Urinary bladder (tissue), 4 donors: Measurements from ENCODE around the gene CALHM2. TPM values are rescaled to one million over a fixed set of nuclear protein-coding genes. Genes with fewer than 3 reads are reported as not detected.
A peak's percentile ranks its signal among the peaks of the same experiment; 100 is the strongest.

ENCODE experiments used
- DNase-seq: peaks from one replicate; pipeline ENCODE4 v3.0.0-alpha.2; 2015; ENCODE audit errors: extremely low spot score
- H3K27ac ChIP-seq: one replicate; pipeline ENCODE4 v1.5.1; 2013; ENCODE audit warnings: low read depth, mild to moderate bottlenecking, moderate library complexity
- H3K36me3 ChIP-seq: one replicate; pipeline ENCODE4 v1.6.1; 2013; ENCODE audit warnings: mild to moderate bottlenecking, moderate library complexity; ENCODE audit not compliant: insufficient read depth
- H3K4me1 ChIP-seq: one replicate; pipeline ENCODE4 v1.6.1; 2013; ENCODE audit warnings: mild to moderate bottlenecking, moderate library complexity; ENCODE audit not compliant: insufficient read depth
- H3K4me3 ChIP-seq: one replicate; pipeline ENCODE4 v1.5.1; 2013; ENCODE audit warnings: low read depth, low read length
- WGBS: extraction: QIAGEN DNeasy Blood & Tissue Kit; methylation state at CpG from one replicate; pipeline ENCODE4 v1.1.7; 2013; 5-methylcytosine and 5-hydroxymethylcytosine counted together
- polyA plus RNA-seq: library from polyadenylated mRNA; stranded (reverse); fragments of 200-250 nt; gene quantifications from one replicate; pipeline ENCODE4 v1.2.3, GENCODE V29; 2013
- total RNA-seq: library from RNA; depleted of rRNA; stranded (reverse); fragments of >200 nt; gene quantifications from one replicate; pipeline ENCODE4 v1.2.3, GENCODE V29; 2014
- donor health status: healthy with polysubstance abuse.
- donor health status: healthy.

The CALHM2 gene
- total and polyA plus RNA-seq, 2 donors, result 17.4 to 68.5 TPM

DNA sequence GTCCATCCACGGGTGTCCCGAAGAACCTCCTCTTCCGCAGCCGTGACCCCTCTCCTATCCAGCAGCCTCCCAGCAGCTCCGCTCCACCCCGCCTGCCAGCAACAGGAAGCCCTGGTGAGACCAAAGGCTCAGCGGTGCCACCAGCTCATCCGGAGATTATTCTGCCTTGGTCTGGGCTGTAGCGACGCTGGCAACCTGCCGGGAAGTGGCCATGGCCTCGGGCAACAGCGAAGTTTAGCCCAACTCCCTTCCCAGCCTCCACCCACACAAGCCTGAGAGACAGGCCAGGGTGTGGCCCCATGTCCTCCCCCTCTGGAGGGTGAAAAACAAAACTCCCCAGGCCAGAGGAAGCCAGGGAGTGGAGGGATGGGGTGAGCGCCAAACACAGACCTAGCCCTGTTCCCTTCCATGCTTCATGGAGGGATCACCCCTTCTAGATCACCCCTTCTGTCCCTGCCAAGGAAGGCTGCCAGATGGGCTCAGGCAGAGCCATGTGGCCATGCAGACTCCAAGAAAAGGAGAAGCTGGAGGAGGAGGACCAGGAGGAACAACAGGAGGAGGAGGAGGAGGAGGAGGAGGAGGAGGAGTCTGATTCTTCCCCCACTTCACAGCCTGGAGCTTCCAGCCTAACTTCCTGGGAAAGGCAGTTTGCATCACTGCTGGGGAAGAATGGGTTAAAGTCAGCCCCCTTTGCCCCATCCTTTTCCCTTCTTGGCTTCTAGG lies 918 bp downstream of the CALHM2 start:
- H3K36me3 ChIP-seq, result peaks cover 2% of the 10 kb centered on the region
- peak overlapping the region; percentile 86 for H3K4me3 ChIP-seq
- 6% methylated on average over 14 of the region's 14 CpGs for WGBS
- DNase-seq, result no peak
- H3K27ac ChIP-seq, result peak overlapping the region; percentile 91
- no peaks in the 10 kb centered on the region for H3K4me1 ChIP-seq

- Histone ChIP-seq H3K27ac (no peak overlapping the region), H3K4me3 (peak overlapping the region; percentile 86), H3K36me3 (peaks cover 2% of the 10 kb centered on the region), H3K4me1 (no peaks in the 10 kb centered on the region)
- WGBS, result 82% methylated on average over 12 of the region's 12 CpGs
- no peak for DNase-seq
Observed at GRCh38 chr10:103450201-103450695, 1.9 kb downstream of the CALHM2 start.

DNA sequence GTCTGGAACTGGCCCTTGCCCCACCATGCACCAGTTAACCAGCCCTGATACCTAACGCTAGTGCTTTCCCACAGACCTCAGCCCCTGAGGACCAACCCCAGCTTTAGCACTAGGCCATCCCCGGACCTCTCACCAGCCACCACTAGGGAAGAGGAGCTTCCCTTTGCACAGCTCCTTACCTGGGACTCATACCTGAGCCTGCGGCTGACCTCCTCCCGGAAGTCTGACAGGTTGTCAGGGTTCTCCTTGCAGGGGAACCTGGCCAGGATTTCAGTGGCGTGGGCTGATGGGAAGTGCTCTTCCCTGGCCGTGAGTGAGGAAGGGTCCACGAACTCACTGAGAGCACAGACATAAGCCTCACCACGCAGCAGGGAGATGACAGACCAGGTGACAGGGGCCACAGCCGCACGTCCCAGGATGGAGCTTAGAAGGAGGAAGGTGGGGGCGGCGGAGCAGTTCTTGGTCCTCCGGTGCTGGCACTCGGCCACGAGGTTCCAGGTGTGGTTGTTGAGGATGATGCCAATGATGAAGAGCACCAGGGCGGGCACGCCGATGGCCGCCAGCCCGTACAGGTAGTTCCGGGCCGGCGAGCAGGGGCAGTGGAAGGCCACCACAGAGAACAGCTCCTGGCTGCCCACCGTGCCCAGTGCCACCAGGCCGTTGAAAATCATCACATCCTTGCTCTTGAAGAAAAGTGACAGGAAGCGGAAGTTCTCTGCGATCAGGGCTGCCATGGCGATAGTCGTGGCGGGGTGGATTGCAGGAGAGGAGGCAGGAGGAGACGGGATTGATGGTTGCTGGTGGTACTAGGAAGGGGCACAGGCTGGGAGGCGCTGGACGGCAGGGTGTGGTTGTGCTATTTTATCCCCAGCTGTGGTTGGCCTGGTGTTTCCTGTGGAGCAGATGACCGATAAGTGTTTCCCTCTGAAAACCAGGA lies 2.7 kb downstream of the CALHM2 start:
- no peak for DNase-seq
- Histone ChIP-seq H3K36me3 (peaks cover 2% of the 10 kb centered on the region), H3K4me1 (no peaks in the 10 kb centered on the region), H3K27ac (no peak overlapping the region), H3K4me3 (no peak overlapping the region)
- 86% methylated on average over 34 of the region's 34 CpGs for WGBS

GRCh38 chr10:103448746-103449145 lies 3.4 kb downstream of the CALHM2 start:
- Histone ChIP-seq H3K4me3 (no peak overlapping the region), H3K27ac (no peak overlapping the region), H3K36me3 (peaks cover 2% of the 10 kb centered on the region), H3K4me1 (no peaks in the 10 kb centered on the region)
- no peak for DNase-seq
- 34% methylated on average over 1 of the region's 1 CpG for WGBS

DNA sequence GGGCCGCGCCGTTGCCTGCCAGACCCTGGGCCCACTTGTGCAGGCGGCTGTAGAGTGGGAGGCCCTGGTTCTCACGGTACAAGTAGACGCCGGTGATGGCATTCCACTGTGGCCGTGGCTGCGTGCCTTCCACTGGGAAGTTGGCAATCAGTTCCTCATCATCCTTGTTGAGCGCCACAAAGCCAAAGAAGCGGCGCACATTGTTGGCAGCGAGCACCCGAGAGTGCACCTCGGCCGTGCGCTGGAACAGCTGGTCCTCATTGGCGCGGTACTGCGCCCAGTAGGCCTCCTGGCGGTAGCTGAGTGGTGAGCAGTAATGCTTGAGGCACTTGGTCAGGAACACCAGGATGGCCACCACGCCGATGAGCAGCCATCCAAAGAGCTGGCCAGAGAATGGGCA lies 5.0 kb downstream of the CALHM2 start:
- H3K4me3 ChIP-seq, result no peak overlapping the region
- no peak overlapping the region for H3K27ac ChIP-seq
- 95% methylated on average over 23 of the region's 23 CpGs for WGBS
- H3K36me3 ChIP-seq, result peaks cover 5% of the 10 kb centered on the region
- H3K4me1 ChIP-seq, result no peaks in the 10 kb centered on the region
- no peak for DNase-seq

- Histone ChIP-seq H3K27ac (peak overlapping the region; percentile 83), H3K36me3 (peaks cover 6% of the 10 kb centered on the region), H3K4me3 (no peak overlapping the region), H3K4me1 (no peaks in the 10 kb centered on the region)
- no peak for DNase-seq
- 49% methylated on average over 12 of the region's 12 CpGs for WGBS
Observed at GRCh38 chr10:103445767-103446567, 6.2 kb downstream of the CALHM2 start.

- WGBS, result 85% methylated on average over 9 of the region's 9 CpGs
- Histone ChIP-seq H3K27ac (peak overlapping the region; percentile 83), H3K36me3 (peaks cover 8% of the 10 kb centered on the region), H3K4me1 (no peaks in the 10 kb centered on the region), H3K4me3 (no peak overlapping the region)
- DNase-seq, result no peak
Observed at GRCh38 chr10:103445366-103445765, 6.8 kb downstream of the CALHM2 start.

- no peak for DNase-seq
- Histone ChIP-seq H3K4me1 (no peaks in the 10 kb centered on the region), H3K27ac (no peak overlapping the region), H3K36me3 (peaks cover 8% of the 10 kb centered on the region), H3K4me3 (no peak overlapping the region)
- WGBS, result 75% methylated on average over 10 of the region's 10 CpGs
Observed at GRCh38 chr10:103444478-103444877, 7.7 kb downstream of the CALHM2 start.

GRCh38 chr10:103443475-103444185 lies 8.5 kb downstream of the CALHM2 start:
- no peak overlapping the region for H3K4me3 ChIP-seq
- DNase-seq, result no peak
- H3K27ac ChIP-seq, result no peak overlapping the region
- peaks cover 8% of the 10 kb centered on the region for H3K36me3 ChIP-seq
- 82% methylated on average over 23 of the region's 23 CpGs for WGBS
- no peaks in the 10 kb centered on the region for H3K4me1 ChIP-seq

DNA sequence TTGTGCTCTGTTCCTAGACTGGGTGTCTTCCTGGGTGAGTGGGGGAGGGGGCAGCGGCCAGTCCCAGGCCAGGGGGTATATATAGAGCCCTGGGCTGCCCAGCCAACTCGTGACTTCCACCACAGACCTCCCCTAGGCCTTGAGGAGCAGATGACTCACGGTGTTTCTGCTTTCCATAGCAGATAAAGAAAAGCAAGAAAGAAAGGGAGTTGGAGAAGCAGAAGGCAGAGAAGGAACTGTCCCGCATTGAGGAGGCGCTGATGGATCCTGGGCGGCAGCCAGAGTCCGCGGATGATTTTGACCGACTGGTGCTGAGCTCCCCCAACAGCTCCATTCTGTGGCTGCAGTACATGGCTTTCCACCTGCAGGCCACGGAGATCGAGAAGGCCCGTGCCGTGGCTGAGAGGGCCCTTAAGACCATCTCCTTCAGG lies 10.1 kb downstream of the CALHM2 start:
- peaks cover 8% of the 10 kb centered on the region for H3K36me3 ChIP-seq
- WGBS, result 72% methylated on average over 13 of the region's 13 CpGs
- DNase-seq, result no peak

GRCh38 chr10:103441611-103442010 lies 10.6 kb downstream of the CALHM2 start:
- Histone ChIP-seq H3K4me1 (no peaks in the 10 kb centered on the region), H3K36me3 (peaks cover 6% of the 10 kb centered on the region), H3K27ac (no peak overlapping the region), H3K4me3 (no peak overlapping the region)
- WGBS, result 79% methylated on average over 8 of the region's 8 CpGs
- DNase-seq, result no peak

More for the DNA sequence above, 10.1 kb downstream of the CALHM2 start:
- no peak overlapping the region for H3K4me3 ChIP-seq
- H3K27ac ChIP-seq, result no peak overlapping the region
- no peaks in the 10 kb centered on the region for H3K4me1 ChIP-seq

GRCh38 chr10:103441206-103441605 lies 11.0 kb downstream of the CALHM2 start:
- Histone ChIP-seq H3K4me3 (no peak overlapping the region), H3K36me3 (peaks cover 6% of the 10 kb centered on the region), H3K4me1 (no peaks in the 10 kb centered on the region), H3K27ac (no peak overlapping the region)
- DNase-seq, result no peak
- WGBS, result 91% methylated on average over 8 of the region's 8 CpGs

GRCh38 chr10:103440416-103440815 lies 11.8 kb downstream of the CALHM2 start:
- no peak overlapping the region for H3K27ac ChIP-seq
- WGBS, result 93% methylated on average over 14 of the region's 14 CpGs
- DNase-seq, result no peak
- peaks cover 6% of the 10 kb centered on the region for H3K36me3 ChIP-seq
- no peak overlapping the region for H3K4me3 ChIP-seq
- H3K4me1 ChIP-seq, result no peaks in the 10 kb centered on the region
